DND-41 (cell line): ENCODE results near the gene COA3.

Experiments
- ATAC-seq: fragments of 200-7000 bp; cut with Tn5 transposase; 3 replicates; pipeline ENCODE4 v1.9.1; 2021; ENCODE audit warnings: low read depth; ENCODE audit not compliant: insufficient read depth
- DNase-seq: peaks from one replicate; pipeline ENCODE4 v3.0.0-alpha.2; 2020
- H2AFZ ChIP-seq: 2 replicates; pipeline ENCODE4 v1.6.0; 2012; ENCODE audit warnings: low read depth, low read length
- H3K27ac ChIP-seq: 2 replicates; pipeline ENCODE4 v1.5.1; 2012; ENCODE audit warnings: low read length, inconsistent platforms
- H3K27me3 ChIP-seq: fragments of 200-600 bp; sonication (generic); 2 replicates; pipeline ENCODE4 v1.6.0; 2012; ENCODE audit warnings: low read length, mild to moderate bottlenecking, inconsistent platforms; ENCODE audit not compliant: insufficient read depth, poor library complexity
- H3K36me3 ChIP-seq: 2 replicates; pipeline ENCODE4 v1.5.1; 2012; ENCODE audit warnings: low read length, inconsistent platforms; ENCODE audit not compliant: insufficient read depth
- H3K4me1 ChIP-seq: 2 replicates; pipeline ENCODE4 v1.5.1; 2012; ENCODE audit warnings: mild to moderate bottlenecking, low read length; ENCODE audit not compliant: insufficient read depth
- H3K4me2 ChIP-seq: 2 replicates; pipeline ENCODE4 v1.6.0; 2012; ENCODE audit warnings: mild to moderate bottlenecking, moderate library complexity, low read length, inconsistent platforms; ENCODE audit not compliant: insufficient read depth
- H3K4me3 ChIP-seq, 2 experiments: fragments of 200-600 bp in 1 of 2; shearing (Covaris generic) in 1 of 2; 2 replicates each; pipeline ENCODE4 v1.5.1; 2012 to 2016; ENCODE audit warnings: inconsistent platforms in 2 of 2, low read length in 2 of 2, mild to moderate bottlenecking in 2 of 2, low read depth in 1 of 2, moderate library complexity in 1 of 2
- H3K79me2 ChIP-seq: 2 replicates; pipeline ENCODE4 v1.6.0; 2012; ENCODE audit warnings: low read length, inconsistent platforms; ENCODE audit not compliant: insufficient read depth
- H3K9ac ChIP-seq: 2 replicates; pipeline ENCODE4 v1.6.0; 2012; ENCODE audit warnings: low read depth, mild to moderate bottlenecking, inconsistent platforms, low read length, moderate library complexity
- H3K9me3 ChIP-seq: 2 replicates; pipeline ENCODE4 v1.5.1; 2012; ENCODE audit warnings: low read length, moderate library complexity, mild to moderate bottlenecking, inconsistent platforms; ENCODE audit not compliant: insufficient read depth, severe bottlenecking
- H4K20me1 ChIP-seq: 2 replicates; pipeline ENCODE4 v1.6.0; 2012; ENCODE audit warnings: low read length; ENCODE audit not compliant: insufficient read depth
- EZH2 ChIP-seq: IDR thresholded peaks from 3 replicates; pipeline ENCODE4 v1.6.1; 2012; ENCODE audit warnings: borderline replicate concordance, low read depth, mild to moderate bottlenecking, moderate library complexity, low read length, inconsistent platforms; ENCODE audit not compliant: severe bottlenecking
- TF ChIP-seq, protein P1 (sequence below): IDR thresholded peaks from 2 replicates; pipeline ENCODE4 v1.5.1; 2012; ENCODE audit warnings: borderline replicate concordance, low read length, moderate library complexity, mild to moderate bottlenecking; ENCODE audit not compliant: poor library complexity, severe bottlenecking; ENCODE audit errors: extremely low read depth

The COA3 gene

DNA sequence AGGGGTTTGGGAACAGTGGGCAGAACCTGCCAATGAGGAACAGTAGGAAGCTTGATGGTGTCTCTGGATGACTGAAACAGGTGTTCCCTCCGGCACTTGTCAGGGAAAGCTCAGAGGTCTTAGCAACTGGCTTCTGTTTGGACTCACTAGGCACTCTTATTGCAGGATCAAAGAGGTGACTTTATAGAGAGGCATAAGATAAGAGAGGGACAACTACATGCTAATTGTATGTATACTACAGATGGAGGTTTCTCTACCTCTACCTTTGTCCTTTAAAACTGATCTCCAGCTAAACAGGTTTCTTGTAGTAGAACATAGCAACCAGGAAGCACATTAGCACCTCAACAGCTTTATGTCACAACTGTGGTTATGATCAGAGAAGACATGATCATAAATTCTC lies 7.7 kb upstream of the COA3 start:
- H3K9ac ChIP-seq: no peak overlapping the region
- DNase-seq: no peak
- H3K4me1 ChIP-seq: no peaks in the 10 kb centered on the region
- H3K79me2 ChIP-seq: no peaks in the 10 kb centered on the region
- H3K36me3 ChIP-seq: peaks cover 12% of the 10 kb centered on the region
- H3K9me3 ChIP-seq: no peaks in the 10 kb centered on the region
- no peak for TF ChIP-seq EZH2
- TF ChIP-seq, protein P1, sequence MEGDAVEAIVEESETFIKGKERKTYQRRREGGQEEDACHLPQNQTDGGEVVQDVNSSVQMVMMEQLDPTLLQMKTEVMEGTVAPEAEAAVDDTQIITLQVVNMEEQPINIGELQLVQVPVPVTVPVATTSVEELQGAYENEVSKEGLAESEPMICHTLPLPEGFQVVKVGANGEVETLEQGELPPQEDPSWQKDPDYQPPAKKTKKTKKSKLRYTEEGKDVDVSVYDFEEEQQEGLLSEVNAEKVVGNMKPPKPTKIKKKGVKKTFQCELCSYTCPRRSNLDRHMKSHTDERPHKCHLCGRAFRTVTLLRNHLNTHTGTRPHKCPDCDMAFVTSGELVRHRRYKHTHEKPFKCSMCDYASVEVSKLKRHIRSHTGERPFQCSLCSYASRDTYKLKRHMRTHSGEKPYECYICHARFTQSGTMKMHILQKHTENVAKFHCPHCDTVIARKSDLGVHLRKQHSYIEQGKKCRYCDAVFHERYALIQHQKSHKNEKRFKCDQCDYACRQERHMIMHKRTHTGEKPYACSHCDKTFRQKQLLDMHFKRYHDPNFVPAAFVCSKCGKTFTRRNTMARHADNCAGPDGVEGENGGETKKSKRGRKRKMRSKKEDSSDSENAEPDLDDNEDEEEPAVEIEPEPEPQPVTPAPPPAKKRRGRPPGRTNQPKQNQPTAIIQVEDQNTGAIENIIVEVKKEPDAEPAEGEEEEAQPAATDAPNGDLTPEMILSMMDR: no peak
- H3K4me2 ChIP-seq: no peak overlapping the region
- no peak overlapping the region for H3K4me3 ChIP-seq
- H3K27ac ChIP-seq: no peak overlapping the region
- no peak overlapping the region for H2AFZ ChIP-seq
- no peaks in the 10 kb centered on the region for H4K20me1 ChIP-seq
- H3K27me3 ChIP-seq: no peaks in the 10 kb centered on the region
- no peak for ATAC-seq

DNA sequence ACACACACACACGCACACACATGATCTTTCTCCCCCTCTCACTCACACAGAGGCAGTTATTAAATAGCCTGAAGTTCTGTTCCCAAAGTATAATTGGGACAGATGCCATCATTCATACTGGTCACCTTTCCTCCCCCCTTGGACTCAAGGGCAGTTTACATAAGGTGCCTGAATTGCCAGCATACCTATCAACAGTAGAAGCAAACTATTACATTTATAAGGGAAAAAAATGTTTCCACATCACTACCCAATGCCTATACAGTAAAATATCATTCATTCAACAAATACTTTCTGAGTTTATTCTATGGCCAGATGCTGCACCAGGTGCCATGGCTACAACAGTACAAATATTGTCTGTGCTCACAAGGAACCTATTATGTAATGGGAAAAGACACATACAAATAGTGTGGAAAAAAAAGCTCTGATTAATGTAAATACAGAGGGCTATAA lies 6.4 kb upstream of the COA3 start:
- Histone ChIP-seq H3K9me3 (no peaks in the 10 kb centered on the region), H3K36me3 (peaks cover 5% of the 10 kb centered on the region; the same call in 1 of the 2 replicates), H3K4me2 (no peak overlapping the region), H3K4me3 (no peak overlapping the region), H3K27ac (no peak overlapping the region), H2AFZ (no peak overlapping the region), H3K27me3 (no peaks in the 10 kb centered on the region), H4K20me1 (no peaks in the 10 kb centered on the region), H3K4me1 (no peaks in the 10 kb centered on the region), H3K9ac (no peak overlapping the region), H3K79me2 (no peaks in the 10 kb centered on the region)
- no peak for TF ChIP-seq EZH2
- no peak for ATAC-seq
- no peak for DNase-seq

DNA sequence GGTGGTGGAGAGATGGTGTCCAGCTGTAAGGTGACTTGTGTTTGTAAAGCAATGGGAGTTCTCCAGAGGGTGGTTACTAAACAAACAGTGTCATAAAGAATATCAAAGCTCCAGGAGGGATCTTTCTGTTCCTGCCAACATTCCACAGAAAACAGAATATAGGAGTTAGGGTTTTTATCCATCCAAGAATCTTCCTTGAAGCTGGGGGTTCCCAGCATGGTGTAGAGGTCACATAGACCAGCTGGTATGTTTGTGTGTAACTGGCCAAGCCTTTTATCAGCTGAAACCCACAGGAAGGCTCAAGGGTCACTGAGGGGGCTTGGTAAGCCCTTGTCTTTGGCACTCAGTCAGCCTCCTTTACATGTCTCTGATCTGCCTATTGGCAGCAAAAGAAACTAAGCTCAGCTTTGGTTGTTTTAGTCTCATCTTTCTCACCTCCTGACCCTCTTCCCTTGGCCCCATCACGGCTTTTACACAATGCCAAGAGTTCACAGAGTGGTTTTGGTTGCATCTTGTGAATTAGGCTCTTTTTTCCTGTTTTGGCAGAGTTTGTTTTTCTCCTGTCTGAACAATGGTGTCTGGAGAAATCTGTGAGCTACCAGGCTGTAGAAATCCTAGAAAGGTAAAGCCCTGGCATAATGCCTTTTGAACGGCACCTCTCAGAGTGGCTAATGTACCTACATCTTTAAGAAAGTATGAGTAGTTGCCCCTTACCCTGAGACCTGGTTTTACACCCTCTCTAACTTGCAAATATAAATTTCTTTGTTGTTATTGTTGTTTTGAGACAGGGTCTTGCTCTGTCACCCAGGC lies 4.8 kb upstream of the COA3 start:
- no peak overlapping the region for H2AFZ ChIP-seq
- ATAC-seq (no peak), DNase-seq (no peak)
- no peak overlapping the region for H3K4me3 ChIP-seq
- peaks cover 10% of the 10 kb centered on the region for H3K4me1 ChIP-seq
- no peaks in the 10 kb centered on the region for H3K27me3 ChIP-seq
- H4K20me1 ChIP-seq: no peaks in the 10 kb centered on the region
- H3K9ac ChIP-seq: no peak overlapping the region
- H3K9me3 ChIP-seq: no peaks in the 10 kb centered on the region
- no peaks in the 10 kb centered on the region for H3K36me3 ChIP-seq
- H3K79me2 ChIP-seq: peaks cover 6% of the 10 kb centered on the region
- H3K27ac ChIP-seq: no peak overlapping the region
- no peak for TF ChIP-seq EZH2
- TF ChIP-seq, protein P1: no peak
- no peak overlapping the region for H3K4me2 ChIP-seq

- H3K27ac ChIP-seq: peak overlapping the region; percentile 75
- peaks cover 14% of the 10 kb centered on the region for H3K36me3 ChIP-seq
- ATAC-seq: no peak
- H4K20me1 ChIP-seq: no peaks in the 10 kb centered on the region
- peak overlapping the region; percentile 98 for H2AFZ ChIP-seq
- peak overlapping the region; percentile 82 to 98 for H3K4me3 ChIP-seq
- H3K9ac ChIP-seq: peak overlapping the region; percentile 78
- H3K9me3 ChIP-seq: no peaks in the 10 kb centered on the region
- peaks cover 27% of the 10 kb centered on the region for H3K4me1 ChIP-seq
- no peak for DNase-seq
- no peaks in the 10 kb centered on the region for H3K27me3 ChIP-seq
- peaks cover 19% of the 10 kb centered on the region for H3K79me2 ChIP-seq
- no peak for TF ChIP-seq EZH2
- peak overlapping the region; percentile 91 for H3K4me2 ChIP-seq
Observed at GRCh38 chr17:42798011-42798382, 507 bp downstream of the COA3 start.
